Skeletal muscle tissue (tissue), 4 donors: Measurements from ENCODE around the gene TRIM74. TPM values are rescaled to one million over a fixed set of nuclear protein-coding genes. Genes with fewer than 3 reads are reported as not detected.
"Not testable (repeated sequence)": the region's sequence is repeated elsewhere in the genome, so short reads cannot be mapped to it uniquely, and the experiment has no call there.

Experiments used
- H3K27ac ChIP-seq: one replicate; pipeline ENCODE4 v1.7.0; 2013; ENCODE audit warnings: mild to moderate bottlenecking, low read depth, low read length, inconsistent platforms
- H3K27me3 ChIP-seq, 3 donors: one replicate each; pipeline ENCODE4 v1.7.0; 2013; ENCODE audit warnings: low read length in 3 of 3; ENCODE audit not compliant: control insufficient read depth in 3 of 3, insufficient read depth in 3 of 3
- H3K36me3 ChIP-seq, 3 donors: one replicate each; pipeline ENCODE4 v1.7.0; 2013; ENCODE audit warnings: low read length in 3 of 3; ENCODE audit not compliant: control insufficient read depth in 3 of 3, insufficient read depth in 3 of 3
- H3K4me1 ChIP-seq, 3 donors: one replicate each; pipeline ENCODE4 v1.7.0; 2013; ENCODE audit warnings: low read length in 3 of 3, mild to moderate bottlenecking in 3 of 3; ENCODE audit not compliant: control insufficient read depth in 3 of 3, insufficient read depth in 3 of 3
- H3K4me3 ChIP-seq, 3 donors: one replicate each; pipeline ENCODE4 v1.7.0; 2013; ENCODE audit warnings: low read length in 3 of 3
- H3K9ac ChIP-seq, 3 donors: one replicate each; pipeline ENCODE4 v1.7.0; 2013; ENCODE audit warnings: low read length in 3 of 3, mild to moderate bottlenecking in 3 of 3, moderate library complexity in 2 of 3, low read depth in 1 of 3
- H3K9me3 ChIP-seq, 3 donors: one replicate each; pipeline ENCODE4 v1.7.0; 2013; ENCODE audit warnings: low read length in 3 of 3; ENCODE audit not compliant: control insufficient read depth in 3 of 3
- total RNA-seq: library from RNA; depleted of rRNA; stranded (reverse); fragments of >200 nt; gene quantifications from one replicate; pipeline ENCODE4 v1.2.3, GENCODE V29; 2014
- donor health status: Osteomylitis.

The TRIM74 gene
- total RNA-seq, 1 donor from 2014 or later = not detected

DNA sequence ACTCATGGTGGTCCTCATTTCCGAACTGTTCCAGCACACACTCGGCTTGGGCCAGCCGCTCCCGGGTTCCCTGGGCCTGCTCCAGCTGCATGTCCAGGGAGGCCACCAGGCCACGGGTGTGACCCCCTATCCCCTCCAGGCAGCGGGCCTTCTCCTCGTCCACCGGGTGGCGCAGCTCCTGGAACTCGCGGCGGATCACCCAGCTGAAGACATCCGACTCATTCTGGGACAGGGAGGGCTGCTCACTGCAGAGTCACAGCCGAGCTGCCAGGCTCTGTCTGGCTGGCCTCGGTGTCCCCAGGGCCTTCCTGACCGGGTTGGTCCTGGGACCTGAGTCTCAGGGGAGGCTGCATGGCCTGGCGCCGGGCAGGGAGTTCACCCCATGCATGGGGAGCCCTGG is 9.2 kb downstream of the TRIM74 start:
- H3K9me3 ChIP-seq, H3K27me3 ChIP-seq, H3K9ac ChIP-seq, H3K27ac ChIP-seq, H3K36me3 ChIP-seq, H3K4me3 ChIP-seq, H3K4me1 ChIP-seq: not testable (repeated sequence)

DNA sequence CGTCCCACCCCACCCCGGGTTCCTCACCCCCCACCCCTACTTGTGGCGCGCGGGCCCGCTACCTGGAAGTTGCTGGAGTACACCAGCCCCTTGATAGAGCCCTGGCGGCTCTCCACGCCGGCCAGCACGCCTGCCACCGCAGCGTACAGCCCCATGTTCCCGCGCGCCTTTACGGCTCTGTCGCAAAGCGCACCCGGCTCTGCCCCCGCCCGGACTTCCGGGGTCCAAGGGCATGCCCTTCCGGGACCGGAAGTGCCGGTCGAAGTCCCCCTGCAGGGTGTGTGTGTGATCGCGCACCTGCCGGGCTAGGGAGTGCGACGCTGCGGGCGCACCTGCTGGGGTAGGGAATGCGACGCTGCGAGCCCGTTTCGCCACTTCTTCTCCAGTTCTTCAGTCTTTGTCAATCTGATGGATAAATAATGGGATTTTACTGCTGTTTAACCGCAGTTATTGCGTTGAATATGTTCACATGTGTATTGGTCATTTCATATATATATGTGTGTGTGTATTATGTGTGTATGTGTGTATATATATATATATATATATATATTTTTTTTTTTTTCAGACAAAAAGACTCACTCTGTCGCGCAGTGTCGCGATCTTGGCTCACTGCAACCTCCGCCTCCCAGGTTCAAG is 14.6 kb downstream of the TRIM74 start:
- not testable (repeated sequence) for H3K27me3 ChIP-seq, H3K4me1 ChIP-seq, H3K9ac ChIP-seq, H3K27ac ChIP-seq, H3K36me3 ChIP-seq, H3K9me3 ChIP-seq
- peak overlapping the region in 1 of 3 donors; percentile 52 for H3K4me3 ChIP-seq

DNA sequence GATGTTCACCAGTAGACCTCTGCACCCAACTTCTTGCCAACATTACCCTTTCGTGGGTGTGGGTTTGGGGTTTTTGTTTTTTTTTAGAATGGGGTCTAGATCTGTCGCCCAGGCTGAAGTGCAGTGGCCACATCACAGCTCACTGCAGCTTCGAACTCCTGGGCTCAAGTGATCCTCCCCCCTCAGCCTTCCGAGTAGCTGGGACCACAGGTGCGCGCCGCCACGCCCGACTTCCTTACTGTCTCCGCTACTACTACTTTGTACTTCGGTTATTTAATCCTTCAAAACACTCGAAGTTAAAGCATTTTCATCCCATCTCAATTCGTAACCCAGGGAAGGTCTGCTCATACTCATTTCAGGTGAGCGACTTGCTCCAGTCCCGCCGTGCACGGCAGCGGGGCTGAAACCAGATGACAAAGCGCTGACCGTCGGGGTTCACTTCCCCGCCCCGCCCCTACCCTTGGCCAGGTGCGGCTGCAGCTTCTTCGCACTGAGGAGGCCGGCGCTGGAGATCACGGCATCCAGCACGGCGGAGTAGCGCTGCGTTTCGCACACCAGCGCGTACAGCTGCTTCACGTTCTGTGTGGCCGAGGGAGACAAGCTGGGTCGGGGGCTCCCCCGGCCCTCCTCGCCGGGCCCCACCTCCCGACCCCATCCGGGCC is 15.2 kb downstream of the TRIM74 start:
- not testable (repeated sequence) for H3K4me3 ChIP-seq, H3K4me1 ChIP-seq

DNA sequence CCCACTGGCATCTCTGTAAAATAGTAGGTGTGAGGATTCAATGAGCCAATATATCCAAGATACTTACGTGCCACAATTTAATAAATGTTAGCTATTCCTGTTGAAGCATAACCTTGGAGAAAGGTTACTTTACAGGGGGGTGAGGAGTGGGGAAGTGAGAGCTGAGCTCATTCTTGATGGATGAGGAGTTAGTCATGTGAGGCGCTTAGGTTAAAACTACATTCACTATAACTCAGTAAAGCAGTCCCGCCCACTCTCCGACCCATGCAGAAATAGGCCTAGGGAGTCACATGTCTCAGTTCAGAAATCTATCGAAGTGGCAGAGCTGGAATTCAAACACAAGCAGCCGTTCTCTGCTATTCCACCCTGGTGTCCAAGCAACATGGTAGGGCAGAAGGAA is 18.8 kb downstream of the TRIM74 start:
- not testable (repeated sequence) for H3K9ac ChIP-seq, H3K36me3 ChIP-seq, H3K4me1 ChIP-seq, H3K27ac ChIP-seq, H3K4me3 ChIP-seq, H3K9me3 ChIP-seq, H3K27me3 ChIP-seq

More for the DNA sequence above, 15.2 kb downstream of the TRIM74 start:
- H3K27me3 ChIP-seq, H3K9me3 ChIP-seq, H3K9ac ChIP-seq, H3K36me3 ChIP-seq, H3K27ac ChIP-seq: not testable (repeated sequence)

GRCh38 chr7:72949686-72950085 is 19.6 kb downstream of the TRIM74 start:
- H3K27ac ChIP-seq, H3K4me1 ChIP-seq, H3K27me3 ChIP-seq, H3K4me3 ChIP-seq, H3K36me3 ChIP-seq, H3K9ac ChIP-seq, H3K9me3 ChIP-seq: not testable (repeated sequence)

GRCh38 chr7:72949276-72949675 is 20.0 kb downstream of the TRIM74 start:
- H3K27ac ChIP-seq, H3K4me3 ChIP-seq, H3K36me3 ChIP-seq, H3K4me1 ChIP-seq, H3K27me3 ChIP-seq, H3K9me3 ChIP-seq: not testable (repeated sequence)
- H3K9ac ChIP-seq = peak overlapping the region in 1 of 3 donors; percentile 33

DNA sequence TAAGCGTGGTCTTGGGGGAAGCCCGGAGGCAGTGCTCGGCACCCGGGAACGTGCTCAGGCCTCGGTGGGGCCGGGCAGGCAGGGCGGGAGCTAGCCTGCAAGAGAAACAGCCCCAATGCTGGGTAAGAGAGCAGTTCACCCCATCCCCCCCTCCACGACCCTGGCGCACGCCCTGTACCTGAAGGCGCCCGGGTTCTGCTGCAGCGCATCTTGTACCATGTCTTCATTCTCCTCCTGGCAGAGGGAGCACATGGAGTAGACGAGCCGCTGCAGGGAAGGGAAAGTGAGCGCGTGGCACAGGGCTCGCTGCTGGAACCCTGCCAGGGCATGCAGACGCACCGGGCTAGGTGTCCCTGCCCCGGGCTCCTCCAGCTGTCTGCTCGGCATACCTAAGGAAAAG is 20.6 kb downstream of the TRIM74 start:
- not testable (repeated sequence) for H3K4me3 ChIP-seq, H3K4me1 ChIP-seq, H3K27ac ChIP-seq, H3K9me3 ChIP-seq, H3K36me3 ChIP-seq, H3K9ac ChIP-seq, H3K27me3 ChIP-seq

DNA sequence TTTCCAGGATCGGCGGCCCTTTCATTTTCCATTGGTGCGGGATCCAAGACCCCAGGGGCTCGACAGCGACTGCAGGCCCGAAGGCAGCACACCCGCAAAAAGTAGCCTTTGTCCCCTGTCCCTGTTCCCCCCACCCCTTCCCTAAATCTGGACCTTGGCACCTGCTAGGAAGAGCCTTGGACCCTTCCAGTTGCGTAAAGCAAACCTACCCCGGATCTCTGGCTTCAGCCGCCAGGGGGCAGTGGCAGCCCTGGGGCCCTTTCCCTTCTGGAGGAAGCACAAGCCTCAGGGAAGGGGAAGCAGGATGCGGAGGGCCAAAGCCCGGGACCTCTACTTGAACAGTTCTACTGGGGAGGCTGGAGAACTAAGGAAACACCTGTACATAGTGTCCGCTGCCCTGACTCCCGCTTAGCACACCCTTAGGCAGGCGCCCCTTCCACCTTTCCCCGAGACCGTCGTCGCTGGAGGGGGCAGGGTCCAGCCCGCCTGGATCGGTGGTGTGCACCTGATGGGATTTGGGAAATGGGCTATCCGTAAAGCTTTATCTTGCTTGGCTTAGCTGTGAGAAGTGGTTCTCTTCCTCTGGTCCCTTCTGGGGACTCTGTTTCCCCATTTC is 23.0 kb downstream of the TRIM74 start:
- H3K9ac ChIP-seq, H3K4me3 ChIP-seq, H3K4me1 ChIP-seq, H3K9me3 ChIP-seq, H3K27me3 ChIP-seq, H3K36me3 ChIP-seq, H3K27ac ChIP-seq: not testable (repeated sequence)

- not testable (repeated sequence) for H3K4me3 ChIP-seq, H3K36me3 ChIP-seq, H3K27me3 ChIP-seq, H3K27ac ChIP-seq, H3K9ac ChIP-seq, H3K9me3 ChIP-seq, H3K4me1 ChIP-seq
Measured at GRCh38 chr7:72945597-72945996, 23.7 kb downstream of the TRIM74 start.

DNA sequence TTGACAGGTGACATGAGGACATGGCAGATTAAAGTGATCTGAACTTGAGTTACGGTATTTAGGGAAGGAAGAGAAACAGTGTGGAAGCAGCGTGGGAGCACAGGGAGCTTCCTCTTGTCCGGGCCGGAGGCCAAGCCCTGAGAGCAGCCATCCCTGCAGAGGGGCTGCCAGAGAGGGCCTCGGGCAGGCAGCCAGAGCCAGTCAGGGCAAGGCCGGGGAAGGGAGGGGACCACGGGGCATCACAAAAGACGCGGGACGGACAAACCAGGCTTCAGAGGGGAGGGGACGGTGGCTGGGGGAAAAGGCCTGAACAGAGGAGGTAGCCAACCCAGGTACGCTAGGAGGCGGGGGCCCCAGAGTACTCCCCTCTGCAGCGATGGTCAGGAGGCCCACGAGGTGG is 24.3 kb downstream of the TRIM74 start:
- H3K36me3 ChIP-seq = not testable (repeated sequence)

More for the DNA sequence above, 24.3 kb downstream of the TRIM74 start:
- H3K9me3 ChIP-seq, H3K9ac ChIP-seq, H3K4me1 ChIP-seq, H3K27ac ChIP-seq, H3K27me3 ChIP-seq, H3K4me3 ChIP-seq: not testable (repeated sequence)
